Vagina (tissue), 2 donors: ENCODE data around the gene LRRC4B. TPM values are rescaled to one million over a fixed set of nuclear protein-coding genes. Genes with fewer than 3 reads are reported as not detected.

Experiments
- DNase-seq, 2 donors: peaks; one replicate each; pipeline ENCODE4 v3.0.0-alpha.2; 2017; ENCODE audit errors: extremely low spot score in 2 of 2
- H3K27ac ChIP-seq: fragments of 200-600 bp; sonication (generic); one replicate; pipeline ENCODE4 v1.5.1; 2019
- H3K27me3 ChIP-seq: fragments of 200-600 bp; sonication (generic); one replicate; pipeline ENCODE4 v1.5.1; 2019
- H3K36me3 ChIP-seq, 2 donors: fragments of 200-600 bp; sonication (generic); one replicate each; pipeline ENCODE4 v1.5.1; 2017 to 2019
- H3K4me1 ChIP-seq: fragments of 200-600 bp; sonication (generic); one replicate; pipeline ENCODE4 v1.5.1; 2019
- H3K4me3 ChIP-seq, 2 donors: fragments of 200-600 bp; sonication (generic); 1 replicate in 1 of 2; 2 replicates in 1 of 2; pipeline ENCODE4 v1.5.1; 2016 to 2019
- H3K9me3 ChIP-seq: fragments of 200-600 bp; sonication (generic); one replicate; pipeline ENCODE4 v1.5.1; 2019
- POLR2A ChIP-seq, 2 donors: fragments of 450-650 bp; IDR thresholded peaks; one replicate each; pipeline ENCODE4 v1.6.1; 2017; ENCODE audit warnings: antibody characterized with exemption in 2 of 2, mild to moderate bottlenecking in 2 of 2, moderate library complexity in 2 of 2
- POLR2AphosphoS5 ChIP-seq, 2 donors: sonication (generic); formaldehyde crosslinking; IDR thresholded peaks; one replicate each; pipeline ENCODE4 v1.9.0; 2017; ENCODE audit warnings: antibody characterized with exemption in 2 of 2, mild to moderate bottlenecking in 2 of 2, low read depth in 1 of 2; ENCODE audit not compliant: insufficient read depth in 1 of 2
- intact Hi-C: fragments of 100-400 bp; cut with DNase I; formaldehyde crosslinking; loops from one replicate; pipeline ENCODE4 v1.15.1; 2023
- total RNA-seq: library from RNA; depleted of rRNA; stranded (reverse); fragments of >200 nt; gene quantifications from one replicate; pipeline ENCODE4 v1.2.3, GENCODE V29; 2016
- TF ChIP-seq, protein P1 (sequence below), 3 experiments: fragments of 450-650 bp in 2 of 3; fragments of 200-600 bp in 1 of 3; sonication (generic) in 1 of 3; IDR thresholded peaks; one replicate each; pipeline ENCODE4 v1.5.1; 2017 to 2019; ENCODE audit warnings: antibody characterized with exemption in 3 of 3, mild to moderate bottlenecking in 2 of 3, moderate library complexity in 2 of 3

Gene LRRC4B
- total RNA-seq, 1 donor from 2014 or later = 17.9 TPM

DNA sequence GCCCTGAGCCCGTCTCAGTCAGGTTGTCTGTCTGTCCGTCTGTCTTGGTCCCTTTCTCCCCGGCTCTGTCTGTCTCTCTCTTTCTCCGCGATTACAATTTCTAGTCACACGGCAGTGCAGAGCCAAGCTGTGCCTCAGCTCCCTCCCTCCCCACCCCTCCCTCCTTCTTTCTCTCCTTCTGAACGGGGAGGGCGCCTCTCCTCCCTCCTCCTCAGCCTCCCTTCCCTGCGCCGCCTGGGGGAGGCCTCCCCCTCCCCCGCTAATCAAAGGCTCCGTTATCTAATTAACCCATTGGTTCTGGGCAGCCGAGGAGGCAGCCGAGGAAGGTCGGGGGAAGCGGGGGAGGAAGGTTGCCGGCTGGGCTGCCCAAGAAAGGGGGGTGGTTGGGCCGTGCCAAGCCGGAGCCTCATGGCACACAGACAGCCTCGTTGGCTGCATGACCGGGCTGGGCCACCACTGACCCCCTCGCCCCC is 16.5 kb downstream of the LRRC4B start:
- H3K4me3 ChIP-seq = peak overlapping the region; percentile 31
- no peaks in the 10 kb centered on the region for H3K36me3 ChIP-seq
- H3K9me3 ChIP-seq = no peaks in the 10 kb centered on the region
- peak overlapping the region; percentile 29 for H3K27ac ChIP-seq
- H3K4me1 ChIP-seq = peaks cover 39% of the 10 kb centered on the region
- no peak for DNase-seq
- intact Hi-C loops = no loop called here
- no peaks in the 10 kb centered on the region for H3K27me3 ChIP-seq
- TF ChIP-seq, protein P1, sequence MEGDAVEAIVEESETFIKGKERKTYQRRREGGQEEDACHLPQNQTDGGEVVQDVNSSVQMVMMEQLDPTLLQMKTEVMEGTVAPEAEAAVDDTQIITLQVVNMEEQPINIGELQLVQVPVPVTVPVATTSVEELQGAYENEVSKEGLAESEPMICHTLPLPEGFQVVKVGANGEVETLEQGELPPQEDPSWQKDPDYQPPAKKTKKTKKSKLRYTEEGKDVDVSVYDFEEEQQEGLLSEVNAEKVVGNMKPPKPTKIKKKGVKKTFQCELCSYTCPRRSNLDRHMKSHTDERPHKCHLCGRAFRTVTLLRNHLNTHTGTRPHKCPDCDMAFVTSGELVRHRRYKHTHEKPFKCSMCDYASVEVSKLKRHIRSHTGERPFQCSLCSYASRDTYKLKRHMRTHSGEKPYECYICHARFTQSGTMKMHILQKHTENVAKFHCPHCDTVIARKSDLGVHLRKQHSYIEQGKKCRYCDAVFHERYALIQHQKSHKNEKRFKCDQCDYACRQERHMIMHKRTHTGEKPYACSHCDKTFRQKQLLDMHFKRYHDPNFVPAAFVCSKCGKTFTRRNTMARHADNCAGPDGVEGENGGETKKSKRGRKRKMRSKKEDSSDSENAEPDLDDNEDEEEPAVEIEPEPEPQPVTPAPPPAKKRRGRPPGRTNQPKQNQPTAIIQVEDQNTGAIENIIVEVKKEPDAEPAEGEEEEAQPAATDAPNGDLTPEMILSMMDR (IDR thresholded peaks at IDR 0.05) = no peak

DNA sequence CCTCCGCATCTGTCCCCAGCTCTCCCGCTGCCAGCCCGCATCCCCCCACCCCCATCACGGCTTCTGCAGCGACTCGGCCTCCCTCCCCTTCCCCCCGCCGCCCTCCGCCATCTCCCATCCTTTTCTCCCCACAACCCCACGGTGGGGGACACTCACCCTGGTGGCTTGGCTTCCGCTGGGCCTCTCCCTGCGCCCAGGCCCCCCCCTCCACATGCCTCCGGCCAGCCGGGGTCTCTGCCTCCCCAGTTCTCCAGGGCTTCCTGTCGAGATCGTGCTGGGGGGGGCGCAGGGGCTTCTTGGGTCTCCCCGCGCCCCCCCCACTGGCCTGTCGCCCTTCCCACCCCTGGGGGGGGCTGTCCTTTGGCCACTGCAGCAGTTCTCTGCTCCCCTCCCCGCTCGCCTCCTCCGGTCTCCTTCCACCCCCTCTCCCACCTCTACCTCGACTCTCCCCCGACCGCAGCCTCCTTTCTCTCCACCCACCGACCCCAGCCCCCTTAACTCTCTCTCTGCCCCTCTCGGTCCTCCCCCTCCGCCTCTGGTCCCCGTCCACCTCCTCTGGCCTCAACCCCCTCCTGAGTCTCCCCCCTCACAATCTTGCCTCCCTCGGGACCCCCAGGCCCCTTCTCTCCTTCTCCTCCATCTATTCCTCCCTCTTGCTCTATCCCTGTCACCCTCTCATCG is 17.1 kb downstream of the LRRC4B start:
- no peak for TF ChIP-seq POLR2AphosphoS5 (IDR thresholded peaks at IDR 0.05; ENCODE audit: insufficient read depth in 1 of 2, low read depth in 1 of 2)
- TF ChIP-seq, protein P1 (IDR thresholded peaks at IDR 0.05) = no peak
- TF ChIP-seq POLR2A (IDR thresholded peaks at IDR 0.05) = no peak
- Histone ChIP-seq H3K9me3 (no peaks in the 10 kb centered on the region), H3K27me3 (no peaks in the 10 kb centered on the region), H3K27ac (peak overlapping the region; percentile 29), H3K4me3 (peak overlapping the region; percentile 31), H3K4me1 (peaks cover 34% of the 10 kb centered on the region), H3K36me3 (no peaks in the 10 kb centered on the region)
- intact Hi-C loops = no loop called here
- no peak for DNase-seq

DNA sequence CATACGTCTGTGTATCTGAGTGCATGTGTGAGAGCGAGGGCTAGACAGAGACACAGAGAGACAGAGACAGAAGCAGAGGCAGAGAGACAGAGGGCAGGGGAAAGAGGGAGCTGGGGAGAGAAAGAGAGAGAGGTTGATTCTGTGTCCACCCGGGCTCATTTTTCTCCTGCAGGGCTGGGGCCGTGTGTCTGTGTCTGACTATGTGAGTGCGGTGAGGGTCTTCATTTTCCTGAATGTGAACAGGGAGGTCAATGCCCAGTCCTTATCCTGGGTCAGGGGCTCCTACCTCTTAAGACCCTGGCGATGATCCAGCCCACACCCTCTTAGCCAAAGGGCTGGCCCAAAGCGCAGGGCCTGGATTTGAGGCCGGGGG is 17.7 kb downstream of the LRRC4B start:
- no peak for DNase-seq
- TF ChIP-seq, protein P1 (IDR thresholded peaks at IDR 0.05) = no peak
- TF ChIP-seq POLR2A (IDR thresholded peaks at IDR 0.05) (no peak), POLR2AphosphoS5 (IDR thresholded peaks at IDR 0.05; ENCODE audit: insufficient read depth in 1 of 2, low read depth in 1 of 2) (no peak)
- H3K27ac ChIP-seq = peak overlapping the region; percentile 29
- H3K36me3 ChIP-seq = no peaks in the 10 kb centered on the region
- intact Hi-C loops = no loop called here
- peak overlapping the region; percentile 31 for H3K4me3 ChIP-seq
- no peaks in the 10 kb centered on the region for H3K27me3 ChIP-seq
- H3K9me3 ChIP-seq = no peaks in the 10 kb centered on the region
- peaks cover 28% of the 10 kb centered on the region for H3K4me1 ChIP-seq

DNA sequence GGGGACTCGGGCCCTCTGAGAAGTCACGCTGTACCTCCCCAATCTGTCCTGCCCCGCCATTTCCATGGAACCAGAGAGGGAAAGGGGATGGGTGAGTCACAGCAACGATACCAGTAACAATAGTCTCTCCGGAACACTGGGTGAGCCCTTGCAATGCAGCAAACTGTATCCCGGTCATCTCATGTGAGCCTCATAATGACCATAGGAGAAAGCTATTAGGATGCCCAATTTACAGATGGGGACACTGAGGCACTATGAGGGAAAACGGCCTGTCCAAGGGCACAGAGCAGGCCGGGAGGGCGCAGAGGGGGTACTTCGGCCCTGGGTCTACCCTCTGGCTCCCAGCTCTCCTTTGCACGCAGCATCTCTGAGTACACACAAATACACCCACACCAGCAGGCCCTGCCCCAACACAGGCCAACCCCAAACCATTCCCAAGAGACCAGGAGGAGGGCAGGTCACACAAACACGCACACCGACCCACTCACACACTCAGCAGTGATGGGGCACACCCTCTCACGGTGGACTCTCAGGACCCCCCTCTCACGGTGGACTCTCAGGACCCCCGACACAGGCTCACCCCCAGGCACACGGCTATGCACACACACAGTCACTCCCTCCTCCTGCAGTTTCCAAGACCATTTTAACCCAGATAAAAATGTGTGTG is 18.2 kb downstream of the LRRC4B start:
- H3K27me3 ChIP-seq = no peaks in the 10 kb centered on the region
- no peaks in the 10 kb centered on the region for H3K9me3 ChIP-seq
- peak overlapping the region in 1 of 2 donors; percentile 31 for H3K4me3 ChIP-seq
- no peak overlapping the region for H3K27ac ChIP-seq
- H3K4me1 ChIP-seq = peaks cover 26% of the 10 kb centered on the region
- intact Hi-C loops = no loop called here
- no peak for DNase-seq
- TF ChIP-seq POLR2A (IDR thresholded peaks at IDR 0.05) (no peak), POLR2AphosphoS5 (IDR thresholded peaks at IDR 0.05; ENCODE audit: insufficient read depth in 1 of 2, low read depth in 1 of 2) (no peak)
- TF ChIP-seq, protein P1 (IDR thresholded peaks at IDR 0.05) = no peak
- no peaks in the 10 kb centered on the region for H3K36me3 ChIP-seq
